DND-41 (cell line): Measurements from ENCODE around the gene PPP6R2.

ENCODE experiments used
- ATAC-seq: fragments of 200-7000 bp; cut with Tn5 transposase; 3 replicates; pipeline ENCODE4 v1.9.1; 2021; ENCODE audit warnings: low read depth; ENCODE audit not compliant: insufficient read depth
- DNase-seq: peaks from one replicate; pipeline ENCODE4 v3.0.0-alpha.2; 2020
- H2AFZ ChIP-seq: 2 replicates; pipeline ENCODE4 v1.6.0; 2012; ENCODE audit warnings: low read depth, low read length
- H3K27ac ChIP-seq: 2 replicates; pipeline ENCODE4 v1.5.1; 2012; ENCODE audit warnings: low read length, inconsistent platforms
- H3K27me3 ChIP-seq: fragments of 200-600 bp; sonication (generic); 2 replicates; pipeline ENCODE4 v1.6.0; 2012; ENCODE audit warnings: low read length, mild to moderate bottlenecking, inconsistent platforms; ENCODE audit not compliant: insufficient read depth, poor library complexity
- H3K36me3 ChIP-seq: 2 replicates; pipeline ENCODE4 v1.5.1; 2012; ENCODE audit warnings: low read length, inconsistent platforms; ENCODE audit not compliant: insufficient read depth
- H3K4me1 ChIP-seq: 2 replicates; pipeline ENCODE4 v1.5.1; 2012; ENCODE audit warnings: mild to moderate bottlenecking, low read length; ENCODE audit not compliant: insufficient read depth
- H3K4me2 ChIP-seq: 2 replicates; pipeline ENCODE4 v1.6.0; 2012; ENCODE audit warnings: mild to moderate bottlenecking, moderate library complexity, low read length, inconsistent platforms; ENCODE audit not compliant: insufficient read depth
- H3K4me3 ChIP-seq, 2 experiments: fragments of 200-600 bp in 1 of 2; shearing (Covaris generic) in 1 of 2; 2 replicates each; pipeline ENCODE4 v1.5.1; 2012 to 2016; ENCODE audit warnings: inconsistent platforms in 2 of 2, low read length in 2 of 2, mild to moderate bottlenecking in 2 of 2, low read depth in 1 of 2, moderate library complexity in 1 of 2
- H3K79me2 ChIP-seq: 2 replicates; pipeline ENCODE4 v1.6.0; 2012; ENCODE audit warnings: low read length, inconsistent platforms; ENCODE audit not compliant: insufficient read depth
- H3K9ac ChIP-seq: 2 replicates; pipeline ENCODE4 v1.6.0; 2012; ENCODE audit warnings: low read depth, mild to moderate bottlenecking, inconsistent platforms, low read length, moderate library complexity
- H3K9me3 ChIP-seq: 2 replicates; pipeline ENCODE4 v1.5.1; 2012; ENCODE audit warnings: low read length, moderate library complexity, mild to moderate bottlenecking, inconsistent platforms; ENCODE audit not compliant: insufficient read depth, severe bottlenecking
- H4K20me1 ChIP-seq: 2 replicates; pipeline ENCODE4 v1.6.0; 2012; ENCODE audit warnings: low read length; ENCODE audit not compliant: insufficient read depth
- EZH2 ChIP-seq: IDR thresholded peaks from 3 replicates; pipeline ENCODE4 v1.6.1; 2012; ENCODE audit warnings: borderline replicate concordance, low read depth, mild to moderate bottlenecking, moderate library complexity, low read length, inconsistent platforms; ENCODE audit not compliant: severe bottlenecking
- TF ChIP-seq, protein P1 (sequence below): IDR thresholded peaks from 2 replicates; pipeline ENCODE4 v1.5.1; 2012; ENCODE audit warnings: borderline replicate concordance, low read length, moderate library complexity, mild to moderate bottlenecking; ENCODE audit not compliant: poor library complexity, severe bottlenecking; ENCODE audit errors: extremely low read depth

The PPP6R2 gene

DNA sequence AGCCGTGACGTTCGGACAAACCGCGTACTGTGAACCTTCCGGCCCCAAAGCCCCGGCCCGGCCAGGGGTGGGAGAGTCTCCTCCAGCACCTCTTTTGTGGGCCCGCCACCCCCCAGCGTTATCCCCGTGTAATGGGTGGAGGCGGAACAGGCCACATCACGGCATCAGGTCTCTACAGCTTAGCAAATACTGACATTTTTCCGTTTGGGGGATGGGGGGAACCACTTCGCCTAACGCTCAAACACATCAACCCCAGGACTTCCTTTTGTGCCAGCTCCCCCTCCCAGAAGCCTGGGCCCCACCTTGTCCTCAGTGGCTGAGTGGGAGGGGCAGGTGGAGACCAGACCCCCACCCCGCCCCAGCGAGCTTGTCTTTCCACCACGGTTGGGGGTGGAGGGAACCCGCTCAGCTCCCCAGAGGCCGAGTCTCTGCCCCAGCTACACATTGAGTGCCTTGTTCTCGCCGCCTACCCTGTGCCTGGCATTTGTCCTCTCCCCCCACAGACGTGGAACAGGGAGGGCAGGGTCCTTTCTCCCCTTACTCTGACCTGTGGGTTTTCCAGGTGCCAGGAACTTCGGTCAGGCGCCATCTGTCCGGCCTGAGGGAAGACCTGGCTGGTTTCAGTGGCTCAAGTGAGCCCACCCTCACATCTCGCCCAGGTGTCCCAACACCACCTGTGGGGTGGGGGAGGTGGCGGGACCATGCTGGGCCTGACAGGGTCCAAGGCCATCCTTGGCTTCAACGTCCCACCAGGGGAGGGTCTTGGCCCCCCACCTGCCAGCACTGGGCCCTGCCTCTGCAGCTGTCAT is 102.1 kb downstream of the PPP6R2 start:
- Histone ChIP-seq H3K4me3 (no peak overlapping the region), H3K27ac (peak overlapping the region; percentile 42; the same call in 1 of the 2 replicates), H3K4me2 (no peak overlapping the region), H3K36me3 (peaks cover 85% of the 10 kb centered on the region), H3K9ac (no peak overlapping the region), H3K9me3 (no peaks in the 10 kb centered on the region), H4K20me1 (peaks cover 53% of the 10 kb centered on the region), H3K4me1 (peaks cover 5% of the 10 kb centered on the region; the same call in 1 of the 2 replicates), H3K79me2 (0 out of 2 replicates have a peak, but pooled peaks cover under 1% of the 10 kb centered on the region), H2AFZ (no peak overlapping the region), H3K27me3 (no peaks in the 10 kb centered on the region)
- TF ChIP-seq EZH2 = no peak
- TF ChIP-seq, protein P1, sequence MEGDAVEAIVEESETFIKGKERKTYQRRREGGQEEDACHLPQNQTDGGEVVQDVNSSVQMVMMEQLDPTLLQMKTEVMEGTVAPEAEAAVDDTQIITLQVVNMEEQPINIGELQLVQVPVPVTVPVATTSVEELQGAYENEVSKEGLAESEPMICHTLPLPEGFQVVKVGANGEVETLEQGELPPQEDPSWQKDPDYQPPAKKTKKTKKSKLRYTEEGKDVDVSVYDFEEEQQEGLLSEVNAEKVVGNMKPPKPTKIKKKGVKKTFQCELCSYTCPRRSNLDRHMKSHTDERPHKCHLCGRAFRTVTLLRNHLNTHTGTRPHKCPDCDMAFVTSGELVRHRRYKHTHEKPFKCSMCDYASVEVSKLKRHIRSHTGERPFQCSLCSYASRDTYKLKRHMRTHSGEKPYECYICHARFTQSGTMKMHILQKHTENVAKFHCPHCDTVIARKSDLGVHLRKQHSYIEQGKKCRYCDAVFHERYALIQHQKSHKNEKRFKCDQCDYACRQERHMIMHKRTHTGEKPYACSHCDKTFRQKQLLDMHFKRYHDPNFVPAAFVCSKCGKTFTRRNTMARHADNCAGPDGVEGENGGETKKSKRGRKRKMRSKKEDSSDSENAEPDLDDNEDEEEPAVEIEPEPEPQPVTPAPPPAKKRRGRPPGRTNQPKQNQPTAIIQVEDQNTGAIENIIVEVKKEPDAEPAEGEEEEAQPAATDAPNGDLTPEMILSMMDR = no peak
- DNase-seq (peak; percentile 47), ATAC-seq (peak; percentile 30; the same call in 2 of the 3 replicates)

DNA sequence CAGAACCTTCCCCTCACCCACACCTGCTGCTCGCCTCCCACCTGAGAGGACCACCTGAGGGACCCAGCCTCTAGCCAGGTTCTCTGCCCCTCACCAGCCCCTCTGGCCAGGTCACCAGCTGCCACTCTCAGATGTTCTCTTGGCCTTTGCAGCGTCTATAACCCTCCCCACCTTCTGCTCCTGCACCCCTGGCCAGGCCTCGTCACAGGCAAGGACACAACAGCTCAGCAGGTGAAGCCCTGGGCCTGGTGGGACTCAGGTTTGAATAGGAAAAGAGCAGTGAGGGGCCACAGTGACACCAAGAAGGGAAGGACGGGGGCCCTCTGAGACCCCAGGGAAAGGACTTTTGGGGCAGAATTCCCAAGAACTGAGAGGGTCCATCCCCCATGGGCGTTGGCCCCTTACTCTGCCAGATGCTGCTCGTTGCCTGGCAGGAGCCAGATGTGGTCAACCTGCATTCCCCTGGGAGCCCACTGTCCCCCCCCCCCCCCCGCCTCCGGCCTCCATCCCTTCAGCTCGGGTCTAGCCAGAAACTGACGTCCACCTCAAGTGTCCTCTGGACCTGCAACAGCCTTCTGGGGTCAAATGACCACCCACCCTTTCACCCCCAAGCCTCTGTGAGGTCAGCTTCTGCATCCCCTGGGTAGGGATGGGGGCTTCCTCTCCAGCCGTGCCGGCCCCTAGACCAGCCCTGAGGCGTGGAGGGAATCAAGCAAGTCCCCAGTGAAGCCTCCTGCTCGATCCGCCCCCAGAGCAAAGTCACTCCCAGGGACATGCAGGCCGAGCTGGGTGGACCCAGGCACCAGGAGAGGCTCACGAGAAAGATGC is 103.0 kb downstream of the PPP6R2 start:
- H3K4me2 ChIP-seq = no peak overlapping the region
- H3K9me3 ChIP-seq = no peaks in the 10 kb centered on the region
- no peaks in the 10 kb centered on the region for H3K27me3 ChIP-seq
- peaks cover 5% of the 10 kb centered on the region; the same call in 1 of the 2 replicates for H3K4me1 ChIP-seq
- peaks cover 3% of the 10 kb centered on the region; the same call in 1 of the 2 replicates for H3K79me2 ChIP-seq
- no peak overlapping the region for H3K4me3 ChIP-seq
- DNase-seq (no peak), ATAC-seq (no peak)
- H2AFZ ChIP-seq = no peak overlapping the region
- peaks cover 48% of the 10 kb centered on the region for H4K20me1 ChIP-seq
- no peak overlapping the region for H3K9ac ChIP-seq
- H3K36me3 ChIP-seq = peaks cover 84% of the 10 kb centered on the region
- peak overlapping the region; percentile 2; the same call in 1 of the 2 replicates for H3K27ac ChIP-seq
- TF ChIP-seq, protein P1 = no peak
- TF ChIP-seq EZH2 = no peak

DNA sequence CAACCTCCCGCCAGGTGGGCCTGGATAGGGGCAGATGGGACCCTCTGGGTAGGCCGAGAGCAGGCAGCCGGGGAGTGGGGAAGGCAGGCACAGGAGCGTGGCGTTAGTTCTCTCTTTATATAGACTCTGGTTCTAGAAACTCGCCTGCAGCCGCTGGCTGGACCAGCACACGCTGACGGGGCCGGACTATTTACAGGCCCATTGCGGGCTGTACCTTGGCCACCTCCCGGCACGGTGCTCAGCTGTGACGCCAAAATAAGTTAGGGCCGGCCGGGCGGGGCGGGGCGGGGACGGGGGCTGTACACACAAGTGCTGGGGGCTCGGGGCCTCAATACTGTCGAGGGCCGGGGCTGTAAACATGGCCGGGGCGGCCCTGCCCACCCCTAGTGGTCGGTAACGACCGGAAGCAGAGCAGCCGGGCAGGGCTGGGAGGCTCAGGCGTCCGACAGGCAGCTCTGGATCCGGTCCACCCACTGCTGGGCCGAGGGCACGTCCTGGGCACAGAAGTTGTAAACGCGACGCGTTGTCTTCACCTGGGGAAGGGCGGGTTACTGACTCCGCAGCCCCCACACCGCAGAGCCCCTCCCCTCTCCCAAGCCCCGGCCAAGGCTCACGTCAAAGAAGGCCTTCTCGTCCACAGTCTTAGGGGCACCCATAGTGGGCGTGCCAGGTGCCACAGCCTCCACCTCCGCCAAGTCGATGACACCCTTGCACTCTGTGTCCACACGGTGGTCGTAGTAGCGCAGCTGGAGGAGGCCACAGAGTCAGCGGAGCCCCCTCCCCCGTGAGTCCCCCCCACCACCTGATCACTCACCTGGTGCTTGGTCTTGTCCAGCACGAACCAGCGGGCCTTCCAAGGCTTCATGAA is 103.8 kb downstream of the PPP6R2 start:
- H3K9ac ChIP-seq = no peak overlapping the region
- no peak overlapping the region for H3K4me3 ChIP-seq
- H3K79me2 ChIP-seq = peaks cover 3% of the 10 kb centered on the region; the same call in 1 of the 2 replicates
- no peaks in the 10 kb centered on the region for H3K9me3 ChIP-seq
- peaks cover 43% of the 10 kb centered on the region for H4K20me1 ChIP-seq
- H3K4me2 ChIP-seq = no peak overlapping the region
- H3K4me1 ChIP-seq = peaks cover 5% of the 10 kb centered on the region; the same call in 1 of the 2 replicates
- DNase-seq = no peak
- no peaks in the 10 kb centered on the region for H3K27me3 ChIP-seq
- TF ChIP-seq, protein P1 = no peak
- no peak for TF ChIP-seq EZH2
- no peak overlapping the region for H2AFZ ChIP-seq
- H3K27ac ChIP-seq = no peak overlapping the region
- no peak for ATAC-seq
- H3K36me3 ChIP-seq = peaks cover 82% of the 10 kb centered on the region
